CD14-positive monocyte (primary cell): ENCODE measurements around the gene SLC6A15. TPM values are rescaled to one million over a fixed set of nuclear protein-coding genes. Genes with fewer than 3 reads are reported as not detected.

Experiments used
- DNase-seq, 3 donors: peaks; one replicate each; pipeline ENCODE4 v3.0.0-alpha.2; 2011 to 2022
- H2AFZ ChIP-seq: 2 replicates; pipeline ENCODE4 v1.6.0; 2012; ENCODE audit warnings: mild to moderate bottlenecking, low read depth, low read length, inconsistent platforms; ENCODE audit not compliant: insufficient read depth, poor library complexity, severe bottlenecking
- H3K27ac ChIP-seq, 2 donors: 1 replicate in 1 of 2; 2 replicates in 1 of 2; pipeline ENCODE4 v1.5.1; 2012 to 2013; ENCODE audit warnings: low read length in 2 of 2, control low read depth in 1 of 2, inconsistent platforms in 1 of 2, low read depth in 1 of 2, mild to moderate bottlenecking in 1 of 2
- H3K27me3 ChIP-seq, 2 donors: one replicate each; pipeline versions ENCODE4 v1.6.0 to v1.6.1; 2011 to 2013; ENCODE audit warnings: low read length in 2 of 2; ENCODE audit not compliant: control insufficient read depth in 2 of 2, insufficient read depth in 2 of 2
- H3K36me3 ChIP-seq, 2 donors: replicated peaks in 1 of 2; 1 replicate in 1 of 2; 2 replicates in 1 of 2; pipeline versions ENCODE4 v1.5.1 to v1.6.1; 2012 to 2013; ENCODE audit warnings: low read length in 2 of 2, control low read depth in 1 of 2, inconsistent platforms in 1 of 2, mild to moderate bottlenecking in 1 of 2; ENCODE audit not compliant: insufficient read depth in 2 of 2, control insufficient read depth in 1 of 2
- H3K4me1 ChIP-seq, 2 donors: 1 replicate in 1 of 2; 2 replicates in 1 of 2; pipeline versions ENCODE4 v1.5.1 to v1.6.1; 2012 to 2013; ENCODE audit warnings: low read length in 2 of 2, control low read depth in 1 of 2, inconsistent platforms in 1 of 2, mild to moderate bottlenecking in 1 of 2, moderate library complexity in 1 of 2; ENCODE audit not compliant: insufficient read depth in 2 of 2, control insufficient read depth in 1 of 2
- H3K4me2 ChIP-seq: replicated peaks from 2 replicates; pipeline ENCODE3; 2012; ENCODE audit warnings: low read length, moderate library complexity, mild to moderate bottlenecking; ENCODE audit not compliant: poor library complexity, severe bottlenecking; ENCODE audit errors: extremely low read depth
- H3K4me3 ChIP-seq, 3 experiments: fragments of 200-600 bp in 1 of 3; sonication (generic) in 1 of 3; replicated peaks in 1 of 3; 1 replicate in 2 of 3; 2 replicates in 1 of 3; pipeline ENCODE4 v1.5.1; 2011 to 2013; ENCODE audit warnings: low read length in 3 of 3, mild to moderate bottlenecking in 3 of 3, control low read depth in 2 of 3, low read depth in 2 of 3, inconsistent platforms in 1 of 3, moderate library complexity in 1 of 3
- H3K79me2 ChIP-seq: 2 replicates; pipeline ENCODE4 v1.6.0; 2012; ENCODE audit warnings: mild to moderate bottlenecking, control low read depth, inconsistent platforms, low read length, moderate library complexity; ENCODE audit not compliant: insufficient read depth
- H3K9ac ChIP-seq: 2 replicates; pipeline ENCODE4 v1.6.0; 2017; ENCODE audit warnings: low read length, mild to moderate bottlenecking; ENCODE audit not compliant: insufficient read depth, poor library complexity, severe bottlenecking
- H3K9me3 ChIP-seq, 2 donors: replicated peaks in 1 of 2; 1 replicate in 1 of 2; 2 replicates in 1 of 2; pipeline versions ENCODE4 v1.5.1 to v1.6.1; 2012 to 2013; ENCODE audit warnings: low read length in 2 of 2, control low read depth in 1 of 2; ENCODE audit not compliant: control insufficient read depth in 1 of 2, insufficient read depth in 1 of 2
- H4K20me1 ChIP-seq: 2 replicates; pipeline ENCODE4 v1.6.0; 2012; ENCODE audit warnings: mild to moderate bottlenecking, low read length, control low read depth, moderate library complexity; ENCODE audit not compliant: insufficient read depth
- H3K27ac Mint-ChIP-seq, 7 donors: one replicate each; pipeline ENCODE4 v1.8.0; 2020; ENCODE audit warnings: mild to moderate bottlenecking in 7 of 7, mixed read lengths in 7 of 7, moderate library complexity in 6 of 7, inconsistent platforms in 2 of 7
- H3K27me3 Mint-ChIP-seq, 3 donors: one replicate each; pipeline ENCODE4 v1.8.0; 2021 to 2022; ENCODE audit warnings: low read depth in 3 of 3, mild to moderate bottlenecking in 3 of 3, mixed read lengths in 3 of 3, moderate library complexity in 3 of 3, inconsistent platforms in 1 of 3
- H3K36me3 Mint-ChIP-seq, 2 donors: one replicate each; pipeline ENCODE4 v1.8.0; 2020; ENCODE audit warnings: mixed read lengths in 2 of 2, inconsistent platforms in 1 of 2, mild to moderate bottlenecking in 1 of 2
- H3K4me1 Mint-ChIP-seq: one replicate; pipeline ENCODE4 v1.8.0; 2020; ENCODE audit warnings: mild to moderate bottlenecking, mixed read lengths
- H3K4me3 Mint-ChIP-seq, 2 donors: one replicate each; pipeline ENCODE4 v1.8.0; 2020; ENCODE audit warnings: mild to moderate bottlenecking in 2 of 2, mixed read lengths in 2 of 2, moderate library complexity in 1 of 2
- H3K9me3 Mint-ChIP-seq, 7 donors: one replicate each; pipeline ENCODE4 v1.8.0; 2020 to 2022; ENCODE audit warnings: mixed read lengths in 7 of 7, mild to moderate bottlenecking in 6 of 7, moderate library complexity in 6 of 7, inconsistent platforms in 2 of 7
- CTCF ChIP-seq: fragments of 200-600 bp; IDR thresholded peaks from one replicate; pipeline ENCODE4 v1.8.0; 2022; ENCODE audit warnings: antibody characterized with exemption, mild to moderate bottlenecking
- WGBS: methylation state at CpG from one replicate; pipeline ENCODE4 v1.1.5; 2013; ENCODE audit warnings: missing lambda C conversion rate; ENCODE audit not compliant: insufficient coverage; 5-methylcytosine and 5-hydroxymethylcytosine counted together
- intact Hi-C, 2 donors: fragments of 100-400 bp; cut with micrococcal nuclease; formaldehyde crosslinking; loops; one replicate each; pipeline versions ENCODE4 v1.15.0 to v1.15.1; 2023
- polyA plus RNA-seq, 3 donors: library from polyadenylated mRNA; depleted of rRNA in 1 of 3; unstranded in 2 of 3; stranded (reverse) in 1 of 3; fragments of 300-500 nt in 2 of 3; fragments of >200 nt in 1 of 3; fragmentation: Illumina TruSeq in 2 of 3; gene quantifications; 1 replicate in 2 of 3; 2 replicates in 1 of 3; pipeline ENCODE4 v1.2.3, GENCODE V29; 2012 to 2021

SLC6A15 gene
- polyA plus RNA-seq, 3 donors: not detected

GRCh38 chr12:84937415-84937814, 24.8 kb upstream of the SLC6A15 start:
- H3K36me3 ChIP-seq: no peaks in the 10 kb centered on the region
- no peak overlapping the region for H3K4me3 ChIP-seq
- Mint-ChIP-seq H3K36me3 (no peaks in the 10 kb centered on the region), H3K4me3 (no peak overlapping the region), H3K27ac (no peak overlapping the region), H3K9me3 (peaks cover 0 to 4% (median 0%) of the 10 kb centered on the region in 7 donors), H3K4me1 (no peaks in the 10 kb centered on the region), H3K27me3 (no peaks in the 10 kb centered on the region)
- WGBS: 79% methylated on average over 3 of the region's 3 CpGs
- H3K4me2 ChIP-seq: no peak overlapping the region
- H3K9me3 ChIP-seq: no peaks in the 10 kb centered on the region
- H3K9ac ChIP-seq: no peak overlapping the region
- H4K20me1 ChIP-seq: no peaks in the 10 kb centered on the region
- intact Hi-C loops: no loop called here
- H3K27ac ChIP-seq: no peak overlapping the region
- no peak for TF ChIP-seq CTCF
- no peaks in the 10 kb centered on the region for H3K27me3 ChIP-seq
- DNase-seq: no peak
- H2AFZ ChIP-seq: no peak overlapping the region
- no peaks in the 10 kb centered on the region for H3K79me2 ChIP-seq
- H3K4me1 ChIP-seq: no peaks in the 10 kb centered on the region

GRCh38 chr12:84929501-84929900, 16.9 kb upstream of the SLC6A15 start:
- Histone ChIP-seq H3K27ac (no peak overlapping the region), H3K9ac (no peak overlapping the region), H3K27me3 (no peaks in the 10 kb centered on the region), H3K4me2 (no peak overlapping the region), H4K20me1 (no peaks in the 10 kb centered on the region), H3K4me1 (no peaks in the 10 kb centered on the region), H3K9me3 (no peaks in the 10 kb centered on the region), H2AFZ (no peak overlapping the region), H3K4me3 (no peak overlapping the region), H3K36me3 (no peaks in the 10 kb centered on the region), H3K79me2 (no peaks in the 10 kb centered on the region)
- Mint-ChIP-seq H3K27ac (no peak overlapping the region), H3K27me3 (no peaks in the 10 kb centered on the region), H3K9me3 (peaks cover 0 to 3% (median 0%) of the 10 kb centered on the region in 7 donors), H3K4me1 (no peaks in the 10 kb centered on the region), H3K36me3 (no peaks in the 10 kb centered on the region), H3K4me3 (no peak overlapping the region)
- intact Hi-C loops: no loop called here
- DNase-seq: no peak
- no peak for TF ChIP-seq CTCF
- no CpG with 5 or more reads among the region's 1 CpG for WGBS
